ENCODE measurements around the gene NUDT3. TPM values are rescaled to one million over a fixed set of nuclear protein-coding genes. Genes with fewer than 3 reads are reported as not detected.

NUDT3 gene
- total and polyA plus RNA-seq, 9 of the 15 experiments (the other 6 are each of a cell fraction or from before 2014, with no cell fraction given): 5.4 to 81.2 (median 56.4) TPM

DNA sequence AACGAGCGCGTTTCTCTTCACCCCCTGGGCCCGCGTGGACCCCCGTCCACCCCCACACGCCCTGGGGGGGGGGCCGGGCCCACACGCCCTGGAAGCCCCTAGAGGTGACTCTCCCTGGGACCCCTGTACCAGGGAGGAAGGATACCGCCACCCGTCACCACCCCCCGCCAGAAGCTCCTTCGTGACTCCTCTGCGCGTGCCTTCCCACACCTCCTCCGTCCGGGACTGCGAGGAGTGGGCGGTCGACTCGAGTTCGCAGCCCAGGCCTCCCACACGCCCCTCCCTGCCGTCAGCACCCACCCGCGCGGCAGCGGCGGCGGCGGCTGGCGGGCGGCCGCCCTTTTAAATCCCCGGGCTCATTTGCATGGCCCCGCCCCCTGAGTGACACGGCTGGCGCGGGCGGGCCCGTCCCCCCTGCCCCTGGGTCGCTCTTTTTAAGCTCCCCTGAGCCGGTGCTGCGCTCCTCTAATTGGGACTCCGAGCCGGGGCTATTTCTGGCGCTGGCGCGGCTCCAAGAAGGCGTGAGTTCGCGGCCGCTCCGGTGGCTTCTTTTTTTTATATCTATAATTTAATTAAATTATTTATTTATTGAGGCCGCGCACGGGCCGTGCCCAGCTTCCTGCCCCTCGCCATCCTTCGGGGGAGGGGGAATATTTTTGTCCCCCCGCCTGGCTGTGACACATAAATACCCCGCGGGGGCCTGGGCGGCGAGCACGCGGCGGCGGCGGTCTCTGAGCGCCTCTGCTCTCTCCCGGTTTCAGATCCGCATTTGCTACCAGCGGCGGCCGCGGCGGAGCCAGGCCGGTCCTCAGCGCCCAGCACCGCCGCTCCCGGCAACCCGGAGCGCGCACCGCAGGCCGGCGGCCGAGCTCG lies 155.8 kb downstream of the NUDT3 start, which contains the start of gene HMGA1 (continued):
- TF ChIP-seq KLF10 (CRISPR knock-in tag; IDR thresholded peaks at IDR 0.05) (no peak), SREBF1 (IDR thresholded peaks at IDR 0.05; ENCODE audit: borderline replicate concordance, low read depth, low read length) (no peak), CC2D1A (IDR thresholded peaks at IDR 0.05) (no peak)
- TF ChIP-seq, protein P1, sequence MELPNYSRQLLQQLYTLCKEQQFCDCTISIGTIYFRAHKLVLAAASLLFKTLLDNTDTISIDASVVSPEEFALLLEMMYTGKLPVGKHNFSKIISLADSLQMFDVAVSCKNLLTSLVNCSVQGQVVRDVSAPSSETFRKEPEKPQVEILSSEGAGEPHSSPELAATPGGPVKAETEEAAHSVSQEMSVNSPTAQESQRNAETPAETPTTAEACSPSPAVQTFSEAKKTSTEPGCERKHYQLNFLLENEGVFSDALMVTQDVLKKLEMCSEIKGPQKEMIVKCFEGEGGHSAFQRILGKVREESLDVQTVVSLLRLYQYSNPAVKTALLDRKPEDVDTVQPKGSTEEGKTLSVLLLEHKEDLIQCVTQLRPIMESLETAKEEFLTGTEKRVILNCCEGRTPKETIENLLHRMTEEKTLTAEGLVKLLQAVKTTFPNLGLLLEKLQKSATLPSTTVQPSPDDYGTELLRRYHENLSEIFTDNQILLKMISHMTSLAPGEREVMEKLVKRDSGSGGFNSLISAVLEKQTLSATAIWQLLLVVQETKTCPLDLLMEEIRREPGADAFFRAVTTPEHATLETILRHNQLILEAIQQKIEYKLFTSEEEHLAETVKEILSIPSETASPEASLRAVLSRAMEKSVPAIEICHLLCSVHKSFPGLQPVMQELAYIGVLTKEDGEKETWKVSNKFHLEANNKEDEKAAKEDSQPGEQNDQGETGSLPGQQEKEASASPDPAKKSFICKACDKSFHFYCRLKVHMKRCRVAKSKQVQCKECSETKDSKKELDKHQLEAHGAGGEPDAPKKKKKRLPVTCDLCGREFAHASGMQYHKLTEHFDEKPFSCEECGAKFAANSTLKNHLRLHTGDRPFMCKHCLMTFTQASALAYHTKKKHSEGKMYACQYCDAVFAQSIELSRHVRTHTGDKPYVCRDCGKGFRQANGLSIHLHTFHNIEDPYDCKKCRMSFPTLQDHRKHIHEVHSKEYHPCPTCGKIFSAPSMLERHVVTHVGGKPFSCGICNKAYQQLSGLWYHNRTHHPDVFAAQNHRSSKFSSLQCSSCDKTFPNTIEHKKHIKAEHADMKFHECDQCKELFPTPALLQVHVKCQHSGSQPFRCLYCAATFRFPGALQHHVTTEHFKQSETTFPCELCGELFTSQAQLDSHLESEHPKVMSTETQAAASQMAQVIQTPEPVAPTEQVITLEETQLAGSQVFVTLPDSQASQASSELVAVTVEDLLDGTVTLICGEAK (IDR thresholded peaks at IDR 0.05): 0 out of 2 replicates have a peak, but pooled peaks have one; percentile 23
- TF ChIP-seq, protein P1 (CRISPR knock-in tag; IDR thresholded peaks at IDR 0.05): no peak
